ENCODE results near the gene S100A7A. TPM values are rescaled to one million over a fixed set of nuclear protein-coding genes. Genes with fewer than 3 reads are reported as not detected.

The S100A7A gene
- total and polyA plus RNA-seq, 9 donors, result not detected

DNA sequence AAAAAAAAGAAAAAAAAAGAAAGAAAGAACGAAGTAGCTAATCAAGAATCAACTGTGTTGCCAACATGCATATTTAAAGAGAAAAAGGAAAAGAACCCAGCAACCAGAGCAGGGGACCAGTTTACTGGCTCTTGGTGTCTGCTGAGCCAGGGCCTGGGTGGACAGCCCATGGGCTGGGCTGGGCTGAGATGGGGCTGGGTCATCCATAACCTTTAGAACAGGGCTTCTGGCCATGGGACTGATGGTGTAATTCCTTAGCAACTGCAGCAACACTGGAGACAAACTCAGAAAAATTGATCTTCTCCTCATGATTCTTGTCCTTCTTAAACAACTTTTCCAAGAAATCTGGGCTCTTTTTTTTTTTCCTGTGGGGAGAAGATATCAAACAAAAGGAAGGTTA lies 10.5 kb downstream of the S100A7A start:
- no peak overlapping the region for H3K27ac ChIP-seq
- no peak overlapping the region for H3K4me3 ChIP-seq
- H3K9me3 ChIP-seq, result no peaks in the 10 kb centered on the region
- 16 to 19% (median 16%) methylated on average over 1 of the region's 1 CpG for WGBS, 3 donors
- no peaks in the 10 kb centered on the region for H3K36me3 ChIP-seq
- DNase-seq, result no peak
- H3K4me1 ChIP-seq (ENCODE audit: insufficient read depth), result no peaks in the 10 kb centered on the region
- TF ChIP-seq POLR2A (IDR thresholded peaks at IDR 0.05) (no peak), EP300 (IDR thresholded peaks at IDR 0.05) (no peak)
- TF ChIP-seq, protein P1, sequence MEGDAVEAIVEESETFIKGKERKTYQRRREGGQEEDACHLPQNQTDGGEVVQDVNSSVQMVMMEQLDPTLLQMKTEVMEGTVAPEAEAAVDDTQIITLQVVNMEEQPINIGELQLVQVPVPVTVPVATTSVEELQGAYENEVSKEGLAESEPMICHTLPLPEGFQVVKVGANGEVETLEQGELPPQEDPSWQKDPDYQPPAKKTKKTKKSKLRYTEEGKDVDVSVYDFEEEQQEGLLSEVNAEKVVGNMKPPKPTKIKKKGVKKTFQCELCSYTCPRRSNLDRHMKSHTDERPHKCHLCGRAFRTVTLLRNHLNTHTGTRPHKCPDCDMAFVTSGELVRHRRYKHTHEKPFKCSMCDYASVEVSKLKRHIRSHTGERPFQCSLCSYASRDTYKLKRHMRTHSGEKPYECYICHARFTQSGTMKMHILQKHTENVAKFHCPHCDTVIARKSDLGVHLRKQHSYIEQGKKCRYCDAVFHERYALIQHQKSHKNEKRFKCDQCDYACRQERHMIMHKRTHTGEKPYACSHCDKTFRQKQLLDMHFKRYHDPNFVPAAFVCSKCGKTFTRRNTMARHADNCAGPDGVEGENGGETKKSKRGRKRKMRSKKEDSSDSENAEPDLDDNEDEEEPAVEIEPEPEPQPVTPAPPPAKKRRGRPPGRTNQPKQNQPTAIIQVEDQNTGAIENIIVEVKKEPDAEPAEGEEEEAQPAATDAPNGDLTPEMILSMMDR (IDR thresholded peaks at IDR 0.05), result no peak
- intact Hi-C loops (cut with DNase I), result no loop called here
- H3K27me3 ChIP-seq, result no peaks in the 10 kb centered on the region

DNA sequence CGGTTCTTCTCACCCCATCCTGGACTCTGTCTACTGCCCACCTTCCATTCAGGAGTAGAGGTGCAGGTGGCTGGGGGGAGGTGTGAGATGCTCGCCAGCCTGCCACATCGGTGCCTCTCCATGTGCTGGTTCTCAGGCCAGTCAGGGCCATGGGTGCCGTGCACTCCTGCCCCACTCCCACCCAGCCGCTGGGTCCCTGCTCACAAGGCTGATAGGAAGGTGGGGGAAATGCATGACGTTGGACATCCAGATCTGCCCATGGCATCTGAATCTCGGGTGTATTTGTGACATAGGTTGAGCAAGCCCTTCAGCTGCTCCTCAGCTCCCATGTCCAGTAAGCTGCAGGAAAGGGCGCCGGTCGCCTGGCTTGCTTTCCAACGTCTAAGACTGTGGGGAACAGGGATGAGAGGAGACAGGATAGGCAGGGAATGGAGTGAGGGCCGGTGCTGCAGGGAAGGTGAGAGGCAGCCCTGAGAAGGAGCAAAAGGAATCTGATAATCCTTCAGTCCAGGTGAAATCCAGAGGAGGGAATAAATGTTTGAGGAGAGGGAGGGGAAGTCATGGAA lies 11.8 kb downstream of the S100A7A start:
- TF ChIP-seq POLR2A (IDR thresholded peaks at IDR 0.05) (no peak), EP300 (IDR thresholded peaks at IDR 0.05) (no peak)
- TF ChIP-seq, protein P1 (IDR thresholded peaks at IDR 0.05), result no peak
- Histone ChIP-seq H3K27ac (no peak overlapping the region), H3K4me3 (no peak overlapping the region), H3K36me3 (no peaks in the 10 kb centered on the region), H3K27me3 (no peaks in the 10 kb centered on the region), H3K9me3 (no peaks in the 10 kb centered on the region), H3K4me1 (ENCODE audit: insufficient read depth) (no peaks in the 10 kb centered on the region)
- intact Hi-C loops (cut with DNase I), result no loop called here
- no peak for DNase-seq
- WGBS, 3 donors, result 73 to 78% (median 76%) methylated on average over 12 of the region's 12 CpGs

DNA sequence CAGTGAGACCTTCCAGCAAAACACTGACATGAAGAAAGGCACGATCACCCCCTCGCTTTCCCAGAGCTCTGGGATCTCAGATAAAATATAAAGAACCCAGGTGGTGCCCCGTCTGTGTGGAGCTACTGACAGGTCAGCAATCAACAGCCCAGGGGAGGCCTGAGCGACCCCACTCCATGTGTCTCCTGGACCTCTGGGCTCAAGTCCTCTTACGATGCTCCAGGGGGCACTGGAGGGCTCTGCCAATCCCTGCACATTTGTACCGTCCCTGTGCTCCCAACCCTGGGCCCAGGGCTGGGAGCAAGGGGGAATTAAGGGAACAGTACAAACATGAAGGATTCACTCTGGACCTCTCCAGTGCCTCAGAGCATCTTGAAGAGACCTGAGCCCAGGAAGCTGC lies 12.5 kb downstream of the S100A7A start:
- Histone ChIP-seq H3K4me3 (no peak overlapping the region), H3K9me3 (no peaks in the 10 kb centered on the region), H3K27ac (no peak overlapping the region), H3K27me3 (no peaks in the 10 kb centered on the region), H3K36me3 (no peaks in the 10 kb centered on the region), H3K4me1 (ENCODE audit: insufficient read depth) (no peaks in the 10 kb centered on the region)
- intact Hi-C loops (cut with DNase I), result no loop called here
- DNase-seq, result no peak
- no peak for TF ChIP-seq POLR2A (IDR thresholded peaks at IDR 0.05)
- no peak for TF ChIP-seq EP300 (IDR thresholded peaks at IDR 0.05)
- TF ChIP-seq, protein P1 (IDR thresholded peaks at IDR 0.05), result no peak
- WGBS, 3 donors, result 43 to 45% (median 44%) methylated on average over 6 of the region's 6 CpGs

DNA sequence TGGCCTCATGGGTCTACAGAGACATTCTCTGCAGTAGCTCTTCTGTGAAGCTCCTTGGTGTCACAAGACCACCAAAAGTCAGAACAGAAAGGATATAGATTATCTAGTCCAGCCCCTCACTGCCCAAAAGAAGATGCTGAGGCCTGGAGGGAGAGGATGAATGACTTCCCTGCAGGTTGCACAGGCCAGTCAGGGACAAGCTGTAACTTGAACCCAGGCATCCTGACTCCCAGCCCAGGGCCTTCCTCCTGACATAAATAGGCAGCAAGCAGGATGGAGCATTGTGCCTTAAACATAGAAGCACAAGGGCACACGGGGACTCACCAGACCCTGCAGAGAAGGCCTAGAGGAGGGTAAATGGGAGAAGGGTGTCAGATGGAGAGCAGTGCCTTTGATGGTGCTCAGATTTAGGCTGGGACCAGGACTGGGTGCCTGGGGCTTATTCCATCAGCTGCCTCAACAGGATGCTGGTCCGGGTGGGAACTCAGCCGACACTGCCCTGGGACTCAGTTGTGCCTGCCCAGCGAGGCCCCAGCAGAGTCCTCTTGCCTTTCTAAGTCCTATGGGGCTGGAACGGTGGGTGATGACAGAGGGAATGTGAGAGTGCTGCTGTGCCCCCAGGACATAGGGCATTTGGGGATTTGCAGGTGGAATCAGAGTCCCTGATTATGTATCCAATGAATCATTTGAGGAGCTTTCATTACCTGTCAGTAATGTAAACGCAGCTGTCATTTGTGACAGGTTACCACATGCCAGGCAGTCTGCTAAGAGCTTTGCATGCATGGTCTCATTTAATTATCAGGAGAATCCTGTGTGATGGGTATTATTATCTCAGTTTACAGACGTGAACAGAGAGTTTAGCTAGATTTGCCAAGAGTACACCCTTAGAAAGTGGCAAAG lies 13.2 kb downstream of the S100A7A start:
- Histone ChIP-seq H3K36me3 (no peaks in the 10 kb centered on the region), H3K4me1 (ENCODE audit: insufficient read depth) (no peaks in the 10 kb centered on the region), H3K4me3 (no peak overlapping the region), H3K9me3 (no peaks in the 10 kb centered on the region), H3K27me3 (no peaks in the 10 kb centered on the region), H3K27ac (no peak overlapping the region)
- WGBS, 3 donors, result 74 to 81% (median 77%) methylated on average over 7 of the region's 7 CpGs
- TF ChIP-seq EP300 (IDR thresholded peaks at IDR 0.05) (no peak), POLR2A (IDR thresholded peaks at IDR 0.05) (no peak)
- TF ChIP-seq, protein P1 (IDR thresholded peaks at IDR 0.05), result no peak
- intact Hi-C loops (cut with DNase I), result no loop called here
- DNase-seq, result no peak

All from ovary (tissue), 9 donors.